Body of pancreas (tissue), 4 donors: ENCODE data around the gene TNFAIP8L2. TPM values are rescaled to one million over a fixed set of nuclear protein-coding genes. Genes with fewer than 3 reads are reported as not detected.

ENCODE experiments used
- ATAC-seq: fragments of 150-250 bp; one replicate; pipeline ENCODE4 v1.9.1; 2016
- DNase-seq, 4 donors: peaks; one replicate each; pipeline ENCODE4 v3.0.0-alpha.2; 2019
- H3K27ac ChIP-seq, 4 donors: fragments of 200-600 bp; sonication (generic); 1 replicate in 3 of 4; 2 replicates in 1 of 4; pipeline versions ENCODE4 v1.5.1 to v1.6.1; 2016 to 2019; ENCODE audit warnings: mild to moderate bottlenecking in 1 of 4, mixed read lengths in 1 of 4, moderate library complexity in 1 of 4
- H3K27me3 ChIP-seq, 2 donors: fragments of 200-600 bp; sonication (generic); one replicate each; pipeline ENCODE4 v1.6.0; 2016; ENCODE audit warnings: mild to moderate bottlenecking in 1 of 2
- H3K36me3 ChIP-seq, 2 donors: fragments of 200-600 bp; sonication (generic); replicated peaks in 1 of 2; 2 replicates each; pipeline ENCODE4 v1.5.1; 2016; ENCODE audit warnings: low read depth in 2 of 2; ENCODE audit not compliant: insufficient read depth in 1 of 2
- H3K4me1 ChIP-seq: fragments of 200-600 bp; sonication (generic); one replicate; pipeline ENCODE4 v1.6.0; 2016
- H3K4me3 ChIP-seq, 2 donors: fragments of 200-600 bp; sonication (generic); 1 replicate in 1 of 2; 2 replicates in 1 of 2; pipeline ENCODE4 v1.5.1; 2016 to 2019
- H3K9me3 ChIP-seq, 3 donors: fragments of 200-600 bp; sonication (generic); 1 replicate in 2 of 3; 2 replicates in 1 of 3; pipeline ENCODE4 v1.5.1; 2016
- POLR2A ChIP-seq, 3 donors: fragments of 450-650 bp; IDR thresholded peaks; one replicate each; pipeline ENCODE4 v1.6.1; 2016; ENCODE audit warnings: antibody characterized with exemption in 3 of 3, mild to moderate bottlenecking in 2 of 3
- WGBS, 2 donors: methylation state at CpG; one replicate each; pipeline ENCODE4 v1.1.5; 2017; 5-methylcytosine and 5-hydroxymethylcytosine counted together
- intact Hi-C: fragments of 100-400 bp; cut with DNase I; formaldehyde crosslinking; loops from one replicate; pipeline ENCODE4 v1.15.1; 2023
- total RNA-seq, 2 donors: library from RNA; depleted of rRNA; stranded (reverse); fragments of >200 nt; gene quantifications; one replicate each; pipeline ENCODE4 v1.1.0, GENCODE V29; 2016
- TF ChIP-seq, protein P1 (sequence below), 7 experiments: fragments of 450-650 bp in 4 of 7; fragments of 200-600 bp in 3 of 7; sonication (generic) in 3 of 7; IDR thresholded peaks; one replicate each; pipeline ENCODE4 v1.5.1; 2016 to 2019; ENCODE audit warnings: antibody characterized with exemption in 7 of 7

TNFAIP8L2 gene
- total RNA-seq, 2 donors from 2014 or later = 0.99 to 1.6 TPM

DNA sequence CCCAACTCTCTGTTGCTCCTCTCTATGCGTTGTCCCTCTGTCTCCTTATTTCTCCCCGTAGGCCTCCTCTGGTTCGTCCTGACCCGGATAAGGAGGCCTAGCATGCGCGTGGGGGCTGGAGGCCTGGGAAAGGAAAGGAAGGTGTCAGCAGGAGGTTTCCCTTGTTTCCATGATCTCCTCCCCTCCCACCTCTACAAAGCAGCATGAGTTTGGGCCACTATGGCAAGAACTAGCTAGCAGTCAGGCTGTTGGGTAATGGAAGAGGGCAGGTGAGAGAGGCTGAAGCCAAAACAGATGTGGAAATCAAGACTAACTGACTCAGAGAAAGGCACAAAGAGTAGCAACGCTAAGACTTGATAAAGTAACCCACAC is 9.3 kb upstream of the TNFAIP8L2 start:
- Histone ChIP-seq H3K4me1 (peaks cover 21% of the 10 kb centered on the region), H3K36me3 (no peaks in the 10 kb centered on the region), H3K4me3 (no peak overlapping the region), H3K27me3 (no peaks in the 10 kb centered on the region), H3K9me3 (no peaks in the 10 kb centered on the region), H3K27ac (peak overlapping the region in 2 of 4 donors; percentile 3 to 46)
- no peak for TF ChIP-seq POLR2A (IDR thresholded peaks at IDR 0.05)
- TF ChIP-seq, protein P1, sequence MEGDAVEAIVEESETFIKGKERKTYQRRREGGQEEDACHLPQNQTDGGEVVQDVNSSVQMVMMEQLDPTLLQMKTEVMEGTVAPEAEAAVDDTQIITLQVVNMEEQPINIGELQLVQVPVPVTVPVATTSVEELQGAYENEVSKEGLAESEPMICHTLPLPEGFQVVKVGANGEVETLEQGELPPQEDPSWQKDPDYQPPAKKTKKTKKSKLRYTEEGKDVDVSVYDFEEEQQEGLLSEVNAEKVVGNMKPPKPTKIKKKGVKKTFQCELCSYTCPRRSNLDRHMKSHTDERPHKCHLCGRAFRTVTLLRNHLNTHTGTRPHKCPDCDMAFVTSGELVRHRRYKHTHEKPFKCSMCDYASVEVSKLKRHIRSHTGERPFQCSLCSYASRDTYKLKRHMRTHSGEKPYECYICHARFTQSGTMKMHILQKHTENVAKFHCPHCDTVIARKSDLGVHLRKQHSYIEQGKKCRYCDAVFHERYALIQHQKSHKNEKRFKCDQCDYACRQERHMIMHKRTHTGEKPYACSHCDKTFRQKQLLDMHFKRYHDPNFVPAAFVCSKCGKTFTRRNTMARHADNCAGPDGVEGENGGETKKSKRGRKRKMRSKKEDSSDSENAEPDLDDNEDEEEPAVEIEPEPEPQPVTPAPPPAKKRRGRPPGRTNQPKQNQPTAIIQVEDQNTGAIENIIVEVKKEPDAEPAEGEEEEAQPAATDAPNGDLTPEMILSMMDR (IDR thresholded peaks at IDR 0.05) = no peak
- intact Hi-C loops = no loop called here
- DNase-seq (no peak), ATAC-seq (no peak)
- 30 to 35% methylated on average over 7 of the region's 7 CpGs for WGBS, 2 donors

DNA sequence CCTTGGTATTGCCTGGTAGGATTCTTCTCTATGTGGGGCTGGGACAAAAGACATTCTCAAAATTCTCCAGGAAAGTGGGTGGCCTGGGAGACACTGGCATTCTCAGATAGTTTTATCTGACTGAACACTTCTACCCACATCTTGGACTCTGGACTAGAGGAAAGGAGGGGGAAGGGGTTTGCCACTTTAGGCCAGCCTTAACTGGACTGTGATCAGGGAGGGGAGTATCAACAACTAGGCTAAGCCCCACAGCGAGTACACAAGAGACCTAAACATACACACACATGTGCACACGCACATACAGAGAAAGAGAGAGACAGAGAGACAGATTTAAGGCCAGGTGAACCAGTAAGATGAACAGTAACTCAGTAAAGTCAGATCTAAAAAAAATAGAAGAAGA is 8.8 kb upstream of the TNFAIP8L2 start:
- Histone ChIP-seq H3K27ac (no peak overlapping the region), H3K4me3 (no peak overlapping the region), H3K9me3 (no peaks in the 10 kb centered on the region), H3K27me3 (no peaks in the 10 kb centered on the region), H3K36me3 (no peaks in the 10 kb centered on the region), H3K4me1 (peaks cover 21% of the 10 kb centered on the region)
- TF ChIP-seq, protein P1 (IDR thresholded peaks at IDR 0.05) = no peak
- TF ChIP-seq POLR2A (IDR thresholded peaks at IDR 0.05) = no peak
- 85 to 100% methylated on average over 2 of the region's 2 CpGs for WGBS, 2 donors
- ATAC-seq = no peak
- DNase-seq = no peak
- intact Hi-C loops = no loop called here

DNA sequence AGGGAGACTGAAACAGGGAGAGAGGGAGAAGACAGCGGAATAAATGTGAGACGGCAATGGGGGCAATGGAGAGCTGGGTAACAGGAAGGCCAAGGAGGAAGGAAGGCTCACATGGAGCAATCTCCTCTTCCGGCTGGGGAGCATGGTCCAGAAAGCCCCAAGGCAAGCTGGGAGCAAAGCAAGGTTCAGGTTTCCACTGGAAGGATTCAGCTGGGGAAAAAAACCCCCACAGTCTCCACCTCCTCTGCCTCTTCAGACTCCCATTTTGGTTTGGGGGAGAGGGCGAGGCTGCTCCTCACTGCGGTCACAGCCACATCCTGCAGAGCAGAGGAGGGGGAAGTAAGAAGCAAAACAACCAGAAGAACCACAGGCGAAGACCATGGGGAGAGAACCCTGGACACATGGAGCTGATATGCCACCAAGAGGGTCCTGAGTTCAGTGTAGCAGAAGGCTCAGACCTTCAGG is 650 bp downstream of the TNFAIP8L2 start:
- intact Hi-C loops = loop anchor here (10.0 kb wide), 1 partner anchor 62 kb away; no protein-coding TSS in a partner anchor
- H3K4me1 ChIP-seq = no peaks in the 10 kb centered on the region
- 68 to 82% methylated on average over 6 of the region's 6 CpGs for WGBS, 2 donors
- H3K36me3 ChIP-seq = peaks cover 3% of the 10 kb centered on the region in 2 donors
- DNase-seq (peak in 1 of 4 donors; percentile 41), ATAC-seq (no peak)
- no peaks in the 10 kb centered on the region for H3K9me3 ChIP-seq
- H3K27ac ChIP-seq = peak overlapping the region in 1 of 4 donors; percentile 26
- H3K4me3 ChIP-seq = no peak overlapping the region
- no peaks in the 10 kb centered on the region for H3K27me3 ChIP-seq
- TF ChIP-seq POLR2A (IDR thresholded peaks at IDR 0.05) = no peak
- TF ChIP-seq, protein P1 (IDR thresholded peaks at IDR 0.05) = no peak

DNA sequence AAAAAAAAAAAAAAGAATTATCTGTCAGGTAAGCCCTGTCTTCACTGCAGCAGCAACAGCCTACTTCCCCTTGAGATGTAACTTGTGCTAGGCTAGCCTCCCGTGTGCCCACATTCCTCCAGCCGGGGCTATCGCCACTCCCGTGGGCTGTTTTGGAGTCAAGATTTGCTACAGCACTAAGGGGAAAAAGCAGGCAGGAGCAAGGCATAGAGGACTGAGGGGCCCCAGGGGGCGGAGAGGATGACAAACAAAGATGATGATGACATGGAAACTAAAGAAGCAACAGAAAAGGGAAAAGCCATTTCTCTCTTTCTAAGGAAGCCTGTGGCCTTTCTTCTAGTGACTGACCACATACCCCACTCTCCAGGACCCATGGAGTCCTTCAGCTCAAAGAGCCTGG is 1.9 kb downstream of the TNFAIP8L2 start:
- Histone ChIP-seq H3K27me3 (no peaks in the 10 kb centered on the region), H3K36me3 (peaks cover 3% of the 10 kb centered on the region in 2 donors), H3K4me1 (no peaks in the 10 kb centered on the region), H3K9me3 (no peaks in the 10 kb centered on the region), H3K4me3 (no peak overlapping the region), H3K27ac (no peak overlapping the region)
- intact Hi-C loops = loop anchor here (10.0 kb wide), 1 partner anchor 64 kb away; no protein-coding TSS in a partner anchor
- no peak for ATAC-seq
- 67 to 91% methylated on average over 5 of the region's 5 CpGs for WGBS, 2 donors
- no peak for DNase-seq
- TF ChIP-seq, protein P1 (IDR thresholded peaks at IDR 0.05) = no peak
- TF ChIP-seq POLR2A (IDR thresholded peaks at IDR 0.05) = no peak

- no peaks in the 10 kb centered on the region for H3K27me3 ChIP-seq
- intact Hi-C loops = loop anchor here (10.0 kb wide), 1 partner anchor 64 kb away; no protein-coding TSS in a partner anchor
- WGBS, 2 donors = 84 to 93% methylated on average over 12 to 22 of the region's 22 CpGs
- TF ChIP-seq, protein P1 (IDR thresholded peaks at IDR 0.05) = no peak
- TF ChIP-seq POLR2A (IDR thresholded peaks at IDR 0.05) = no peak
- H3K4me3 ChIP-seq = no peak overlapping the region
- DNase-seq = peak in 1 of 4 donors; percentile 12
- peaks cover 3% of the 10 kb centered on the region in 2 donors for H3K36me3 ChIP-seq
- no peaks in the 10 kb centered on the region for H3K9me3 ChIP-seq
- no peak for ATAC-seq
- H3K4me1 ChIP-seq = no peaks in the 10 kb centered on the region
- H3K27ac ChIP-seq = no peak overlapping the region
These were observed 2.4 kb downstream of the TNFAIP8L2 start for GRCh38 chr1:151158751-151159251.
